GM12892 (cell line): ENCODE results near the gene CLSTN1.

Source experiments
- POLR2A ChIP-seq: IDR thresholded peaks from 2 replicates; pipeline ENCODE4 v1.6.1; 2011; ENCODE audit warnings: low read depth, low read length, control low read depth
- POLR2AphosphoS5 ChIP-seq: IDR thresholded peaks from 2 replicates; pipeline ENCODE4 v1.6.1; 2011; ENCODE audit warnings: low read depth, low read length, control low read depth
- TAF1 ChIP-seq: IDR thresholded peaks from 2 replicates; pipeline ENCODE4 v1.6.1; 2011; ENCODE audit warnings: low read depth, mild to moderate bottlenecking, control low read depth, low read length, borderline replicate concordance

DNA sequence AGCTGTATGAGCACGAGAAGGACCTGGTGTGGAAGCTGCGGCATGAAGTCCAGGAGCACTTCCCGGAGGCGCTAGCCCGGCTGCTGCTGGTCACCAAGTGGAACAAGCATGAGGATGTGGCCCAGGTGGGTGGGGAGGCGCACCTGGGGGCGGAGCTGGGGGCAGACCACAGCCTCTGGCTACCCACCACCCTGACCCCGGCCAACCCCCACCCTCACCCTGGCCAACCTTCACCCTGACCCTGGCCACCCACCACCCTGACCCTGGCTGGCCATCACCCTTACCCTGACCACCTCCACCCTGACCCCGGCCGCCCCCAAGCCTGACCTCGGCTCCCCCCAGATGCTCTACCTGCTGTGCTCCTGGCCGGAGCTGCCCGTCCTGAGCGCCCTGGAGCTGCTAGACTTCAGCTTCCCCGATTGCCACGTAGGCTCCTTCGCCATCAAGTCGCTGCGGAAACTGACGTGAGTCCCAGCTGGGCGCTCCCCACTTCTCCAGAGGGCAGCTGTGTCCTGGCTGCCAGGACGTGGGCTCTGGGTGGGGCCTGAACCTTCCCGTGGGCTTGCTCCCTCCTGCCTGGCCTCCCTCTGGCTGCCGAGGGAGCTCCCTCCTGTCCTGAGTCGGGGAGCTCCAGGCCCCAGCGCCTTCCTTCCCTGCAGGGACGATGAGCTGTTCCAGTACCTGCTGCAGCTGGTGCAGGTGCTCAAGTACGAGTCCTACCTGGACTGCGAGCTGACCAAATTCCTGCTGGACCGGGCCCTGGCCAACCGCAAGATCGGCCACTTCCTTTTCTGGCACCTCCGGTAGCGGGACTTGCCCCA is 102.8 kb downstream of the CLSTN1 start:
- TF ChIP-seq POLR2A: no peak
- no peak for TF ChIP-seq POLR2AphosphoS5
- TF ChIP-seq TAF1: no peak
